HepG2 (cell line): ENCODE measurements around the gene HOTAIR. TPM values are rescaled to one million over a fixed set of nuclear protein-coding genes. Genes with fewer than 3 reads are reported as not detected.

Experiments
- AKAP8 ChIP-seq: sonication (generic); formaldehyde crosslinking; IDR thresholded peaks from 2 replicates; pipeline ENCODE4 v1.5.1; 2020; ENCODE audit warnings: mild to moderate bottlenecking, missing genetic modification reagents
- CENPT ChIP-seq: sonication (generic); formaldehyde crosslinking; IDR thresholded peaks from 2 replicates; pipeline ENCODE4 v1.8.0; 2022; ENCODE audit warnings: low read depth, mild to moderate bottlenecking, moderate library complexity, missing genetic modification reagents
- GPN1 ChIP-seq: sonication (generic); formaldehyde crosslinking; IDR thresholded peaks from 2 replicates; pipeline ENCODE4 v1.5.1; 2020; ENCODE audit warnings: missing genetic modification reagents, borderline replicate concordance
- KLF9 ChIP-seq: IDR thresholded peaks from 2 replicates; pipeline ENCODE4 v1.6.1; 2016; ENCODE audit warnings: low read depth
- KMT2B ChIP-seq: IDR thresholded peaks from 2 replicates; pipeline ENCODE4 v1.6.1; 2016; ENCODE audit warnings: missing genetic modification reagents, missing compliant biosample characterization
- MEIS2 ChIP-seq: sonication (generic); formaldehyde crosslinking; IDR thresholded peaks from 2 replicates; pipeline ENCODE4 v1.9.0; 2021; ENCODE audit warnings: mild to moderate bottlenecking, missing genetic modification reagents
- TAF15 ChIP-seq: fragments of 200-400 bp; formaldehyde crosslinking; IDR thresholded peaks from one replicate; pipeline ENCODE4 v1.6.1; 2018; ENCODE audit warnings: mild to moderate bottlenecking, low read depth, low read length; ENCODE audit not compliant: poor library complexity, severe bottlenecking
- TOE1 ChIP-seq: sonication (generic); formaldehyde crosslinking; IDR thresholded peaks from 2 replicates; pipeline ENCODE4 v1.4.0; 2020; ENCODE audit warnings: mild to moderate bottlenecking, missing genetic modification reagents
- ZBTB7A ChIP-seq: sonication (generic); formaldehyde crosslinking; IDR thresholded peaks from 2 replicates; pipeline ENCODE4 v1.8.0; 2022; ENCODE audit warnings: mild to moderate bottlenecking, missing genetic modification reagents
- ZFP82 ChIP-seq: sonication (generic); formaldehyde crosslinking; IDR thresholded peaks from 2 replicates; pipeline ENCODE4 v1.5.1; 2020; ENCODE audit warnings: mild to moderate bottlenecking, missing genetic modification reagents, borderline replicate concordance
- ZNF274 ChIP-seq: sonication (generic); formaldehyde crosslinking; IDR thresholded peaks from 2 replicates; pipeline ENCODE4 v1.5.1; 2020; ENCODE audit warnings: mild to moderate bottlenecking, missing genetic modification reagents
- ZNF468 ChIP-seq: sonication (generic); formaldehyde crosslinking; IDR thresholded peaks from 2 replicates; pipeline ENCODE4 v1.8.0; 2022; ENCODE audit warnings: mild to moderate bottlenecking, moderate library complexity, missing genetic modification reagents
- ZNF720 ChIP-seq: sonication (generic); formaldehyde crosslinking; IDR thresholded peaks from 2 replicates; pipeline ENCODE4 v1.4.0; 2020; ENCODE audit warnings: missing genetic modification reagents
- ZNF768 ChIP-seq: sonication (generic); formaldehyde crosslinking; IDR thresholded peaks from 2 replicates; pipeline ENCODE4 v1.4.0; 2020; ENCODE audit warnings: missing genetic modification reagents
- ZSCAN22 ChIP-seq: sonication (generic); formaldehyde crosslinking; IDR thresholded peaks from 2 replicates; pipeline ENCODE4 v1.4.0; 2020; ENCODE audit warnings: mild to moderate bottlenecking, missing genetic modification reagents
- polyA plus RNA-seq, 8 experiments: library from polyadenylated mRNA; depleted of rRNA in 3 of 8; stranded (reverse) in 7 of 8; unstranded in 1 of 8; fragments of >200 nt; fragmentation: Illumina TruSeq in 4 of 8; extraction: Trizol in 4 of 8; gene quantifications; 2 replicates each; pipeline versions ENCODE4 v1.2.1 to v1.2.3, GENCODE V29; 2011 to 2016; ENCODE audit warnings: low read depth in 4 of 8, missing spikeins in 1 of 8, mixed read lengths in 1 of 8; ENCODE audit not compliant: insufficient read depth in 1 of 8
- total RNA-seq, 5 experiments: library from RNA; depleted of rRNA; stranded (reverse); fragments of >200 nt; fragmentation: Illumina TruSeq; extraction: Trizol; gene quantifications; 2 replicates each; pipeline ENCODE4 v1.2.3, GENCODE V29; 2016; ENCODE audit warnings: low read depth in 1 of 5
- TF ChIP-seq, protein P1 (sequence below): sonication (generic); formaldehyde crosslinking; IDR thresholded peaks from 2 replicates; pipeline ENCODE4 v1.8.1; 2023; ENCODE audit warnings: mild to moderate bottlenecking, moderate library complexity, missing genetic modification reagents
- TF ChIP-seq, protein P2 (sequence below): sonication (generic); formaldehyde crosslinking; IDR thresholded peaks from 2 replicates; pipeline ENCODE4 v1.5.0; 2020; ENCODE audit warnings: mild to moderate bottlenecking, missing genetic modification reagents
- TF ChIP-seq, protein P3 (sequence below): sonication (generic); formaldehyde crosslinking; IDR thresholded peaks from 2 replicates; pipeline ENCODE4 v1.5.1; 2020; ENCODE audit warnings: mild to moderate bottlenecking, missing genetic modification reagents, moderate library complexity
- TF ChIP-seq, protein P4 (sequence below): sonication (generic); formaldehyde crosslinking; IDR thresholded peaks from 2 replicates; pipeline ENCODE4 v1.4.0; 2020; ENCODE audit warnings: missing genetic modification reagents

Gene HOTAIR
- total and polyA plus RNA-seq, 2 of the 13 experiments (the other 11 are each of a cell fraction or from before 2014, with no cell fraction given): not detected

DNA sequence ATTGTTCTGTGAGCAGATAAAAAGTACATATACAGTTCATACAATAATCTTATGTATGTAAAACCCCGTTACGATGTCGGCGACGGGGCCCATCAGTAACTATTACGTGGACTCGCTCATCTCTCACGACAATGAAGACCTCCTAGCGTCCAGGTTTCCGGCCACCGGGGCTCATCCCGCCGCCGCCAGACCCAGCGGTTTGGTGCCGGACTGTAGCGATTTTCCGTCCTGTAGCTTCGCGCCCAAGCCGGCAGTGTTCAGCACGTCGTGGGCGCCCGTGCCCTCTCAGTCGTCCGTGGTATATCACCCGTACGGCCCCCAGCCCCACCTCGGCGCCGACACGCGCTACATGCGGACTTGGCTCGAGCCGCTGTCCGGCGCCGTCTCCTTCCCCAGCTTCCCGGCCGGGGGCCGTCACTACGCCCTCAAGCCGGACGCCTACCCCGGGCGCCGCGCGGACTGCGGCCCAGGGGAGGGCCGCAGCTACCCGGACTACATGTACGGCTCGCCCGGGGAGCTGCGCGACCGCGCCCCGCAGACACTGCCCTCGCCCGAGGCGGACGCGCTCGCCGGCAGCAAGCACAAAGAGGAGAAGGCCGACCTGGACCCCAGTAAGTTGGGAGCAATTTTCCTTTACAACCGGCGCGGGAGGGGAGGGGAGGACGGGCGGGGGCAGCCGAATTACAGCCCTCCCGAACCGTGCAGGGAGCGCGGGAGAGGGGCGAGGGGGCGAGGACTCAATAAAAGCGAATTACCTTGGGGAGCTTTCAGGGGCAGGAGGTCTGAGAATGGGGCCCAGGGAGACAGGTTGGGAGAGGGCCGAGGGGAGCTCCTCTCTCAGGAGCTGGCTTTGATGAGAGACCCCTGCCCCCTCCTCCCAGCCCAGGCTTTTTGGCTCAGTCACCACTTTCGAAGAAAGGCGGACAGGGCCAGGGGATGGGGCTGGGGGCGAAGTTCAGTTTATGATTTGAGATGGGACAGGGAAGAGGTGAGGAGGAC is 25.7 kb upstream of the HOTAIR start, which contains the start of gene HOXC9 (continued):
- TF ChIP-seq, protein P1, sequence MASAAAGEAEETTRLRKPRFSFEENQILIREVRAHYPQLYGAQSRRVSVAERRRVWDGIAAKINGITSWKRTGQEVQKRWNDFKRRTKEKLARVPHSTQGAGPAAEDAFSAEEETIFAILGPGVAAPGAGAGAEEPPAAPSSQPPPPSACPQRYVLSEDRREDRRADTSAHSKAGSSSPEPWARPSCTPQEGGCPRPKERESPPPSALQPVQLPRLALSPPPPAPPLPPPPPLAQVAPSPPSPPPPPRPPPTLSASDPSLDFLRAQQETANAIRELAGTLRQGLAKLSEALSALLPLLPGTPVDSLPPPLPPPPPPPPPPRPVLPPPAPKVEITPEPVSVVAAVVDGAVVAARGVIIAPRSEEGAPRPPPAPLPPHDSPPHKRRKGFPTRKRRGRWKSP (CRISPR knock-in tag): 0 out of 2 replicates have a peak, but pooled peaks have one; percentile 34
- no peak for TF ChIP-seq TAF15
- TF ChIP-seq KLF9 (CRISPR knock-in tag): no peak
- peak; percentile 72; the same call in 1 of the 2 replicates for TF ChIP-seq ZNF468 (CRISPR knock-in tag)
- TF ChIP-seq ZSCAN22 (CRISPR knock-in tag): no peak
- no peak for TF ChIP-seq KMT2B (CRISPR knock-in tag)
- TF ChIP-seq, protein P2, sequence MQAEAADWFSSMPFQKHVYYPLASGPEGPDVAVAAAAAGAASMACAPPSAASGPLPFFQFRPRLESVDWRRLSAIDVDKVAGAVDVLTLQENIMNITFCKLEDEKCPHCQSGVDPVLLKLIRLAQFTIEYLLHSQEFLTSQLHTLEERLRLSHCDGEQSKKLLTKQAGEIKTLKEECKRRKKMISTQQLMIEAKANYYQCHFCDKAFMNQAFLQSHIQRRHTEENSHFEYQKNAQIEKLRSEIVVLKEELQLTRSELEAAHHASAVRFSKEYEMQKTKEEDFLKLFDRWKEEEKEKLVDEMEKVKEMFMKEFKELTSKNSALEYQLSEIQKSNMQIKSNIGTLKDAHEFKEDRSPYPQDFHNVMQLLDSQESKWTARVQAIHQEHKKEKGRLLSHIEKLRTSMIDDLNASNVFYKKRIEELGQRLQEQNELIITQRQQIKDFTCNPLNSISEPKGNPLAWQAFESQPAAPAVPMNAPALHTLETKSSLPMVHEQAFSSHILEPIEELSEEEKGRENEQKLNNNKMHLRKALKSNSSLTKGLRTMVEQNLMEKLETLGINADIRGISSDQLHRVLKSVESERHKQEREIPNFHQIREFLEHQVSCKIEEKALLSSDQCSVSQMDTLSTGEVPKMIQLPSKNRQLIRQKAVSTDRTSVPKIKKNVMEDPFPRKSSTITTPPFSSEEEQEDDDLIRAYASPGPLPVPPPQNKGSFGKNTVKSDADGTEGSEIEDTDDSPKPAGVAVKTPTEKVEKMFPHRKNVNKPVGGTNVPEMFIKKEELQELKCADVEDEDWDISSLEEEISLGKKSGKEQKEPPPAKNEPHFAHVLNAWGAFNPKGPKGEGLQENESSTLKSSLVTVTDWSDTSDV: no peak
- no peak for TF ChIP-seq AKAP8
- no peak for TF ChIP-seq MEIS2
- TF ChIP-seq, protein P3, sequence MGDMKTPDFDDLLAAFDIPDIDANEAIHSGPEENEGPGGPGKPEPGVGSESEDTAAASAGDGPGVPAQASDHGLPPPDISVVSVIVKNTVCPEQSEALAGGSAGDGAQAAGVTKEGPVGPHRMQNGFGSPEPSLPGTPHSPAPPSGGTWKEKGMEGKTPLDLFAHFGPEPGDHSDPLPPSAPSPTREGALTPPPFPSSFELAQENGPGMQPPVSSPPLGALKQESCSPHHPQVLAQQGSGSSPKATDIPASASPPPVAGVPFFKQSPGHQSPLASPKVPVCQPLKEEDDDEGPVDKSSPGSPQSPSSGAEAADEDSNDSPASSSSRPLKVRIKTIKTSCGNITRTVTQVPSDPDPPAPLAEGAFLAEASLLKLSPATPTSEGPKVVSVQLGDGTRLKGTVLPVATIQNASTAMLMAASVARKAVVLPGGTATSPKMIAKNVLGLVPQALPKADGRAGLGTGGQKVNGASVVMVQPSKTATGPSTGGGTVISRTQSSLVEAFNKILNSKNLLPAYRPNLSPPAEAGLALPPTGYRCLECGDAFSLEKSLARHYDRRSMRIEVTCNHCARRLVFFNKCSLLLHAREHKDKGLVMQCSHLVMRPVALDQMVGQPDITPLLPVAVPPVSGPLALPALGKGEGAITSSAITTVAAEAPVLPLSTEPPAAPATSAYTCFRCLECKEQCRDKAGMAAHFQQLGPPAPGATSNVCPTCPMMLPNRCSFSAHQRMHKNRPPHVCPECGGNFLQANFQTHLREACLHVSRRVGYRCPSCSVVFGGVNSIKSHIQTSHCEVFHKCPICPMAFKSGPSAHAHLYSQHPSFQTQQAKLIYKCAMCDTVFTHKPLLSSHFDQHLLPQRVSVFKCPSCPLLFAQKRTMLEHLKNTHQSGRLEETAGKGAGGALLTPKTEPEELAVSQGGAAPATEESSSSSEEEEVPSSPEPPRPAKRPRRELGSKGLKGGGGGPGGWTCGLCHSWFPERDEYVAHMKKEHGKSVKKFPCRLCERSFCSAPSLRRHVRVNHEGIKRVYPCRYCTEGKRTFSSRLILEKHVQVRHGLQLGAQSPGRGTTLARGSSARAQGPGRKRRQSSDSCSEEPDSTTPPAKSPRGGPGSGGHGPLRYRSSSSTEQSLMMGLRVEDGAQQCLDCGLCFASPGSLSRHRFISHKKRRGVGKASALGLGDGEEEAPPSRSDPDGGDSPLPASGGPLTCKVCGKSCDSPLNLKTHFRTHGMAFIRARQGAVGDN (CRISPR knock-in tag): peak; percentile 86
- TF ChIP-seq CENPT: no peak
- no peak for TF ChIP-seq ZNF274 (CRISPR knock-in tag)
- no peak for TF ChIP-seq ZFP82 (CRISPR knock-in tag)
- 0 out of 2 replicates have a peak, but pooled peaks have one; percentile 24 for TF ChIP-seq ZBTB7A (CRISPR knock-in tag)
- TF ChIP-seq TOE1 (CRISPR knock-in tag): no peak
- no peak for TF ChIP-seq ZNF720 (CRISPR knock-in tag)
- peak; percentile 24; the same call in 1 of the 2 replicates for TF ChIP-seq ZNF768
- TF ChIP-seq, protein P4, sequence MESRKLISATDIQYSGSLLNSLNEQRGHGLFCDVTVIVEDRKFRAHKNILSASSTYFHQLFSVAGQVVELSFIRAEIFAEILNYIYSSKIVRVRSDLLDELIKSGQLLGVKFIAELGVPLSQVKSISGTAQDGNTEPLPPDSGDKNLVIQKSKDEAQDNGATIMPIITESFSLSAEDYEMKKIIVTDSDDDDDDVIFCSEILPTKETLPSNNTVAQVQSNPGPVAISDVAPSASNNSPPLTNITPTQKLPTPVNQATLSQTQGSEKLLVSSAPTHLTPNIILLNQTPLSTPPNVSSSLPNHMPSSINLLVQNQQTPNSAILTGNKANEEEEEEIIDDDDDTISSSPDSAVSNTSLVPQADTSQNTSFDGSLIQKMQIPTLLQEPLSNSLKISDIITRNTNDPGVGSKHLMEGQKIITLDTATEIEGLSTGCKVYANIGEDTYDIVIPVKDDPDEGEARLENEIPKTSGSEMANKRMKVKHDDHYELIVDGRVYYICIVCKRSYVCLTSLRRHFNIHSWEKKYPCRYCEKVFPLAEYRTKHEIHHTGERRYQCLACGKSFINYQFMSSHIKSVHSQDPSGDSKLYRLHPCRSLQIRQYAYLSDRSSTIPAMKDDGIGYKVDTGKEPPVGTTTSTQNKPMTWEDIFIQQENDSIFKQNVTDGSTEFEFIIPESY (CRISPR knock-in tag): no peak
- no peak for TF ChIP-seq GPN1 (CRISPR knock-in tag)
